LoVo (cell line): ENCODE measurements around the gene EPYC.
"Not testable (repeated sequence)": the region's sequence is repeated elsewhere in the genome, so short reads cannot be mapped to it uniquely, and the experiment has no call there.

Experiments used
- DNase-seq: peaks from one replicate; pipeline ENCODE4 v3.0.0-alpha.2; 2016; ENCODE audit warnings: low spot score

EPYC gene

DNA sequence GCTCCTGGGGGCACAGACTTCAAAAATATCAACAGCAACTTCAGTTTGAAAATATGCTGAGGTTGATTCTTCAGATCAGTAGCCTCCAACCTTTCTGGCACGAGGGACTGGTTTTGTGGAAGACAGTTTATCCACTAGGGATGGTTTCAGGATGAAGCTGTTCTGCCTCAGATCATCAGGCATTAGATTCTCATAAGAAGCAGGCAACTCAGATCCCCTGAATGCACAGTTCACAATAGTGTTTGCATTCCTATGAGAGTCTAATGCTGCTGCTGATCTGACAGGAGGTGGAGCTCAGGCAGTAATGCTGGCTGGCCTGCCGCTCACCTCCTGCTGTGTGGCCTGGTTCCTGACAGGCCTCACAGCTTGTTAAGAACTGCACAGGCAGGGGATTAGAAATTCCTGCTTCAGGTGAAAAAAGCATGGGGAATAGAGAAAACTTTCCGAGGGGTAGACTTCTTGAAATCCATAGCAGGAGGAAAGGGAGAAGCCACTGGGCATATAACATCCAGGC, 12.8 kb downstream of the EPYC start:
- no peak for DNase-seq

GRCh38 chr12:90990611-90991010, 14.2 kb downstream of the EPYC start:
- DNase-seq = no peak

- DNase-seq = no peak
These were observed 15.1 kb downstream of the EPYC start for GRCh38 chr12:90989686-90990111.

DNA sequence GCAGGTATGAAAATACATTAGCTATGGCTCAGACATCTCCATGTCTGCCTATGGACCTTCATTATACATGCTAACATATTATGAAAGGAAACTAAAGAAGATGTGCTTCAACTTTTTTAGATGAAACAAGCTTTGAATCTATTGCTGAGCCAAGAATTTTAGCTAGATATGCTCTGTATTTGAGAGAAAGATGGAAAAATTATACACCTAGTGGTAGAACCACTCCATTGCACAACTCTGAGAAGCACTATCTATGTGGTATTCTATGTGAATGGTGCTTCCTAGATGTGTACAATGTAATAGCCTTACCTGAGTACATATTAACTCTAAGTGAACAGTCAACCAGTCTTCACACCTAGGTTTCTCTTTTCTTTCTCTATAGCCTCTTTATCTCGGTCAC, 17.3 kb downstream of the EPYC start:
- DNase-seq = no peak

DNA sequence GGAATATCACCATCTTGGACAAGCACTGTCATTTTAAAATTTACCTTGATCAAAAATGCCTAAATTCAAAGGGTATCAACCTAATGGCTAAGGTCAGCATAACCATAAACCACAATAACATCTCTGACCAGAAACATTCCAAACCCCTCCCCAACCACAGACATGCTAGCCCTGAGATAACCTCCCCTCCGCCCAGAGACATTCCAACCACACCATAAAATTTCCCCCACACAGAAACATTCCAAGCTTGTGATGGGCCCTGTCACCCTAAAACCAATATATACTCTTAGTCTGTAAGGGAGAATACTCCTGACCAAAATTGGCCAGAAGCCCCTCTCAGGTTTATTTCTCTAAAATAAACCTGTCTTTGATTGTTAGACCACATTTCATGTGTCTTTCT, 17.7 kb downstream of the EPYC start:
- peak; percentile 46 for DNase-seq

- DNase-seq = not testable (repeated sequence)
These were observed 19.4 kb downstream of the EPYC start for GRCh38 chr12:90985331-90985730.

- DNase-seq = no peak
These were observed 20.7 kb downstream of the EPYC start for GRCh38 chr12:90984114-90984513.

DNA sequence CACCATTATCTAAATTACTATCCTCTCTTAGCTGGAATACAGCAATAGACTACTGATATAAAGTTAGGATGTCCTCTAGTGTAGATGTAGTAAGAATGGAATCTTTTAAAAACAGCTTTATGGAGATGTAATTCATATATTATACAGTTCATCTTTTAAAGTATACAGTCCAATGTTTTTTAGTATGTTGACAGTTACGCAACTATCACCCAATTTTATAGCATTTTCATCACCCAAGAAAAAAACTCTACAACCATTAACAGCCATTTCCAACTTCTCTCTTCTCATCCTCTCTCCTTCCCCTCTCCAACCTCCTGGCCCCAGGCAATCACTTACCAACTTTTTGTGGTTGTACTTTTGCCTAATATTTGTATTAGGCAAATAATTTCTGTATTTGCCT, 22.6 kb downstream of the EPYC start:
- no peak for DNase-seq

GRCh38 chr12:90979951-90980350, 24.8 kb downstream of the EPYC start:
- no peak for DNase-seq

DNA sequence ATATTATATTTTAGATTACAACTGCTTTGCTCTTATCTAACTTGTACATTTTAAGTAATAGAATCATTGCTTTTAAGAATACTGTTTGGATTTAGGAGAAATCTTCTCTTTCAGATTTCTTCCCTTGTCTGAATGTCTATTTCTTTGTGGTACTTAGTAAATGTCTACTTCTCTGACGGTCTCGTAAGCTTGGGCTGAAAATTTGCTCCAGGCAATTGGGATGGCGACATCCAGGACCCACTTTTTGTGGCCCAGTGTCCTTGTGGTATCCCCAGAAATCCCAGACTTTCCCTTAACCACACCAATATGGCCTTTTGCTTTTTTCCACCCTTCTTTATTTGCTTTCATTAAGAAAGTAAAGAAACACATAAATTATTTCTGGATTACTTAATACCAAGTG, 25.8 kb downstream of the EPYC start:
- no peak for DNase-seq

DNA sequence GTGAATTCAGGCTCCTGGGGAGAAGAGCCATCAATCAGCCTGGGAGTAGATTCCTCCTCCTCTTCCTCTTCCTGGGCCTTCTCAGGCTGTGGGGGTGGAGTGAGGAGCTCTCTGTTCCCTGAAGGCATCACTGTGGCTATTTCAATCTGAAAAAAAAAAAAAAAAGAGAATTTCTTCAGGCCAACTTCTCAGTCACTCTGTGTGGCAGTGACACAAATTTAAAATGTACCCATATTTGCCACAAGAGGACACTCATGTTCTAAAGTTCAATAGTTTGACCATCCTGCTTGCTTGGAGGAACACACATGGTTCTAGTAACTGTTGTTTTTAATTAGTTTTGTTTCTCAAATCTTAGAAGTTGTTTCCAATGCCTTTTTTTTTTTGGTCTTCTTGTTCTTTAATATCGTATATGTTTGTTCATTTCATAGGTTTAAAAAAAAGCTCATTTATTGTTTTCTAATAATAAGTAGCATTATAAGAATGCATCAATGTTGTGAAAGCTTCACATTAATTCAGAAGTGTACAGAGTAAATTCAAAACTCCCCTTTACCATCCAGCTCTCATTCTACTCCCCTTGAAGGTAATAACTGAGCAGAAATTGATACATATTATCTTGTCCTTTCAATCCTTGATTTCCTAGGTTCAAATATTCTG, 26.5 kb downstream of the EPYC start:
- peak; percentile 75 for DNase-seq

DNA sequence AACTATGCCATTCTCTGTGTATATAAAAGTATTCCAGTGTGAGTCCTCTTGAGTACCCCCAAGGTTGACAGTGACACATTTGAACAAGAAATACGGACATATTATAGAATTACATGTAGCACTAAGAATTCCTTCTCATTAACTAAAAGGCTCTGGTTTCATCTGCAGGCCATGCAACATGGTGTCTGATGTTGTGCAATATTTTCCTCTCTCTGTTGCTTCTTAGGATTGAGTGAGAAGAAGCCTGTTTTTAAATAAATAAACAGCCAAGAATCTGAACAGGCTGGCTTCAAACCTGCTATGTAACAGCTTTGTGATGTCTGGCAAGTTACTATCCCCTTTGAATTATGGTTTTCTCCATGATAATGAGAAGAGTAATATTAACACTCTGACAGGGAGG, 27.5 kb downstream of the EPYC start:
- no peak for DNase-seq

DNA sequence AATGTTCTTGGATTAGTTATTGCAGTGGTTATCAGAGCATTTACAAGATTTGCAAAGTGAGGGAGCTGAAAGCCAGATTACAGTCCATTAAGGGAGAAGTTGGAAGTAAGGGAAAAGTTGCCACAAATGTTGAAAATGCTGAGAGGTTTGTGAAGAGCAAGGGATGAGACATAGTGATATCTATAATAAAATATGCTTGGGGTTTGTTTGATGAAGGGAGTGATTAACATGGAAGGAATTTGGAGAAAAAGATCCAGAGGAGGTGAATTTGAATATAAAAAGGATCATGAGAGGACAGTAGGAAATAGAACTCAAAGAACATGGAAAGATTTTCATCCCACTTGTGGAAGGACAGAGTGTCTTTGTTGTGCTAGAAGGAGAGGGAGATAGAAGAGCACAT, 30.5 kb downstream of the EPYC start:
- DNase-seq = no peak

- no peak for DNase-seq
These were observed 32.5 kb downstream of the EPYC start for GRCh38 chr12:90972226-90972625.

GRCh38 chr12:90970911-90971310, 33.9 kb downstream of the EPYC start:
- no peak for DNase-seq

GRCh38 chr12:90970471-90970870, 34.3 kb downstream of the EPYC start:
- peak; percentile 26 for DNase-seq

DNA sequence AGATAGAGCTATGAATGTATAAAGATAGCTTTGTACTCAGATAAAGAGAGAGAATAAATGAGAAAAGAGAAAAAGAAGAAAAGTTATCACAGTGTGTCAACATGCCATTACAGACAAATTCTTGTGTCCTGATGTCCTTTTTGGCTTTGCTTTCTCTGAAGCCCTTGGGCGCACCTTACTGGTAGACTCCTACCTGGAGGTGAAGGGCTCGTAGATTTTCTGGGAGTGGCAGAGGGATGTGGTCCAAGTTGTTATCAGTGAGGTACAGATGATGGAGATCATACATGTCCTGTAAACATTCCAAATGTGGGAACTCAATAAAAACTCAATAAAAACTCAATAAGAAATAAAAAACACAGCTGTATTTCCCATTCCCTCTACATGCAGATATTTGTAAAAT, 34.9 kb downstream of the EPYC start:
- no peak for DNase-seq

GRCh38 chr12:90969346-90969745, 35.4 kb downstream of the EPYC start:
- no peak for DNase-seq

DNA sequence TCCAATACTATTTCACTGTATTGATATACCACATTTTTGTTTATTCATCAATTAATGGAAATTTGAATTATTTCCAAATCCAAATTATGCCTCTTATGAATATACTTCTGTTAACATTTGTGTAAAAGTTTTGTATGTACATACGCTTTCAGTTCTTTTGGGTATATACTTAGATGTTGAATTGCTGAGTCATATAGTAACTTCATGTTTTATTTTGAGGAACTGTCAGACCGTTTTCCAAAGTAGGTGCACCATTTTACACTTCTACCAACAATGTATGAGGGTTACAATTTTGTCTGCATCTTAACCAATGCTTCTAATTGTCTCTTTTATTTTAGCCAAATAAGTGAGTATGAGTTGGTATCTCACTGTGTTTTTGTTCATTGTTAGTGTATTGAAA, 39.6 kb downstream of the EPYC start:
- DNase-seq = no peak

DNA sequence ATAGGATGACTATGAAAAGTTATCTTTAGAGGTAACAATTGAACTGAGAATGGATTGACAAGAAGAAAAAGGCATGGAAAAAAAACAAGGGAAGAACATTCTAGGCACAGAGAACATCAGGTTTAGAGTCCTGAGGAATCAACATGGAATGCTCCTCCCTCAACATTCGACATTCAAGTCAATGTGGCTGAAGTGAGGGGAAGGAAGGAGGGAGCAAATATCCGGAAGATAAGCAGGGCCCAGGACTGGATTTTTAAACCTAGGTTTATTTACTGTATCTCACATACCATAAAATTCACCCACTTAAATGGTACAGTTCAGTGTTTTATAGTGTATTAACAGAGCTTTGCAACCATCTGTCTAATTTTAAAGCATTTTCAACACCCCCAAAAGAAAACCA, 40.2 kb downstream of the EPYC start:
- DNase-seq = no peak

- no peak for DNase-seq
These were observed 40.8 kb downstream of the EPYC start for GRCh38 chr12:90963946-90964345.

DNA sequence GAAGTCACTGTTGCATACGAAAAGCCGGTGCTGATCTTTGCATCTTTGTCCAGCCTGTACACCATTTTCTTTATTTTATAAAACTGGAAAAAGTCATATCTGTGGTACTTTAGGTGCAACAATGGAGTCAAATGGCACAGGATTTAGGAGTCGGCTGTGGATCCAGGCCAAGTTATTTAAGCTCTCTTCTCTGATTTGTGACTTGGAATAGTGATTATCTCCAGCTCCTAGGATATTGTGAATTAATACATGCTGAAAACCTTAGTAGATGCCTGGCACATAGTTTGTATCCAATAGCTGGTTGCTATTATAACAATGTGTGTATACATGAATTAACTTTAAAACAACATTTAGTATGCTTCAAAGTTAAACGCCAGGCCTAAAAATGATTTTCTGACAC, 43.6 kb downstream of the EPYC start:
- no peak for DNase-seq

DNA sequence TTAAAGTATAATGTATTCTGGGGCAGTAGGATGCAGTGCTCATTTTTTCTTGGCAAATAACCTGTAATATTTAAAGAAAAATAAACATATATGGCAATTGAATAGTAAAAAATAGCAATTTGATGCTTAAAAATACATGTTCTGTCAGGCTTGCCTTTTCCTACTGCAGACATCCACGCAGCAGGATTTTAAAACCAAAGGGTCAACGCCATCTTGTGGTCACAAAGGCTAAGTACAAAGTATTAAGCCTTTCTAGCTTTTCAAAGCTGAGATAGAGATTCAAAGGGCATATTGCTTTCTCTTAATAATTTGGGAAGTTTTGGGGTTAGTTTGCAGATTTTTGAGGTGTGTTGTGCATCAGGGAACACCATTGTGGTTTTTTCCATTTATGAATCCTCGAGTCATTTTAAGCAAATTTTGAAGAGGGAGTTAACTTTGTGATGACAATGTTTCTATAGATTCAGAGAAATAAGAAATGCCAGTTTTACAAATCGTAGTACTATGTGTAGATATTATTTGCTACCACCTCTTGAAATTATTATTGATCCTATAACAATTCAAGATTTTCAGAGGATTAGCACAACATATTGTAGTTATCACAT, 45.1 kb downstream of the EPYC start:
- DNase-seq = peak; percentile 76

GRCh38 chr12:90959032-90959431, 45.7 kb downstream of the EPYC start:
- DNase-seq = no peak
